H1 (cell line): ENCODE measurements around the gene NOP16. TPM values are rescaled to one million over a fixed set of nuclear protein-coding genes. Genes with fewer than 3 reads are reported as not detected.

Experiments used
- ASH2L ChIP-seq: fragments of 200-600, 300-600 bp; sonication (generic); IDR thresholded peaks from one replicate; pipeline ENCODE4 v1.7.1; 2017; ENCODE audit warnings: low read length
- KDM4A ChIP-seq: IDR thresholded peaks from one replicate; pipeline ENCODE4 v1.7.1; 2012; ENCODE audit warnings: low read depth, mild to moderate bottlenecking, moderate library complexity, low read length, inconsistent platforms; ENCODE audit not compliant: severe bottlenecking
- KDM5A ChIP-seq: fragments of 200-600 bp; IDR thresholded peaks from 2 replicates; pipeline ENCODE4 v1.7.1; 2012; ENCODE audit warnings: mild to moderate bottlenecking, low read length, inconsistent platforms, mixed read lengths
- NRF1 ChIP-seq: IDR thresholded peaks from 2 replicates; pipeline ENCODE4 v1.6.1; 2011; ENCODE audit warnings: mild to moderate bottlenecking, low read depth, low read length, improper control_type of control experiment
- POLR2A ChIP-seq, 2 experiments: IDR thresholded peaks; 1 replicate in 1 of 2; 2 replicates in 1 of 2; pipeline ENCODE4 v1.6.1; 2011; ENCODE audit warnings: low read depth in 2 of 2, low read length in 2 of 2, mild to moderate bottlenecking in 2 of 2; ENCODE audit errors: control extremely low read depth in 1 of 2
- RXRA ChIP-seq: IDR thresholded peaks from 2 replicates; pipeline ENCODE4 v1.6.1; 2011; ENCODE audit warnings: low read depth, mild to moderate bottlenecking, low read length, moderate library complexity; ENCODE audit not compliant: insufficient read depth
- SRF ChIP-seq: IDR thresholded peaks from 2 replicates; pipeline ENCODE4 v1.6.1; 2011; ENCODE audit warnings: mild to moderate bottlenecking, low read depth, low read length, moderate library complexity
- TAF1 ChIP-seq: IDR thresholded peaks from 2 replicates; pipeline ENCODE4 v1.6.1; 2011; ENCODE audit warnings: mild to moderate bottlenecking, low read depth, low read length
- TAF7 ChIP-seq: optimal IDR thresholded peaks from 2 replicates; pipeline ENCODE3; 2011; ENCODE audit warnings: low read depth, mild to moderate bottlenecking, inconsistent platforms, low read length, moderate library complexity, borderline replicate concordance
- polyA plus RNA-seq, 7 experiments: library from polyadenylated mRNA; depleted of rRNA in 3 of 7; stranded (reverse) in 5 of 7; unstranded in 2 of 7; fragments of >200 nt in 5 of 7; fragments of 200-250 nt in 2 of 7; gene quantifications; 1 replicate in 5 of 7; 2 replicates in 1 of 7; 4 replicates in 1 of 7; pipeline versions ENCODE4 v1.2.1 to v1.2.3, GENCODE V29; 2011 to 2013; ENCODE audit warnings: missing spikeins in 2 of 7, mixed read lengths in 2 of 7
- total RNA-seq: library from RNA; stranded (reverse); fragmentation: NEBNext Ultra II Directional; extraction: Animal tissue kit (Norgen Biotek cat#: 25700); gene quantifications from 2 replicates; pipeline ENCODE4 v1.2.1, GENCODE V29; 2021

The NOP16 gene
- total and polyA plus RNA-seq, 2 of the 8 experiments (the other 6 are each of a cell fraction or from before 2014, with no cell fraction given), result 46.9 to 65.2 TPM

DNA sequence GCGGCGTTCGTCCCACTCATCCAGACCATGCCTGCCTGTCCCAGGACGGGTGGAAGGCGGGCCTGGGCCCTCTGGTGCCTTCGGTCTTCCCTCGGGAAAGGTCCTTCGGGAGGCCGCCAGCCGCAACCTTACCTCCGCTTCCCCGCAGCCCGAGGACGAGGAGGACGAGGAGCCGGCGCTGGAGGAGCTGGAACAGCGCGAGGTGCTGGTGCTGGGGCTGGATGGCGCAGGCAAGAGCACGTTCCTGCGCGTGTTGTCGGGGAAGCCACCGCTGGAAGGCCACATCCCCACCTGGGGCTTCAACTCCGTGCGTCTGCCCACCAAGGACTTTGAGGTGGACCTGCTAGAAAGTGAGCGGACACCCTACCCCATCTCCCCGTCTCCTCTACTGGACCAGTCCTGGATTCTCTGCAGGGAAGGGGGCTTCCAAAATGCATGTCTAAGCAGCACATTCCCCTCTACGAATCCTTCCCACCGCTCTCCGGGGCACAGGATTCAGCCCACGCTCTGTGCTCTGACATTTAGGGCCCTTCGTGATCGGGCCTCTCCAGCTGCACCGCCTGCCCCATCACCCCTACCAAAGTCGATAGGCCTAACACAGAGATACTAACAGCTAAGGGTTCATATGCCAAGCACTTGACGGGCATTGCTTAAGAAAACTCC is 22.0 kb downstream of the NOP16 start (continued):
- TF ChIP-seq TAF1 (no peak), ASH2L (peak; percentile 7), KDM4A (no peak), KDM5A (no peak), POLR2A (IDR thresholded peaks at IDR 0.05; ENCODE audit: control extremely low read depth in 1 of 2, low read depth in 2 of 2, low read length in 2 of 2) (no peak), RXRA (no peak), SRF (no peak), NRF1 (no peak), TAF7 (no peak)
